NCI-H510A (cell line): Measurements from ENCODE around the gene MYOZ3.

Experiments used
- DNase-seq: peaks from one replicate; lab custom pipeline; 2025; lab: John Stamatoyannopoulos, UW

The MYOZ3 gene

GRCh38 chr5:150642991-150643710 lies 17.9 kb upstream of the MYOZ3 start:
- DNase-seq = no peak

- no peak for DNase-seq
These were observed 17.0 kb upstream of the MYOZ3 start for GRCh38 chr5:150644058-150644457.

- no peak for DNase-seq
These were observed 16.5 kb upstream of the MYOZ3 start for GRCh38 chr5:150644514-150644913.

GRCh38 chr5:150645070-150645700 lies 15.9 kb upstream of the MYOZ3 start:
- no peak for DNase-seq

- DNase-seq = no peak
These were observed 13.5 kb upstream of the MYOZ3 start for GRCh38 chr5:150647275-150648251.

GRCh38 chr5:150648294-150649107 lies 12.6 kb upstream of the MYOZ3 start:
- DNase-seq = no peak

- DNase-seq = no peak
These were observed 11.7 kb upstream of the MYOZ3 start for GRCh38 chr5:150649108-150650020.

- no peak for DNase-seq
These were observed 10.7 kb upstream of the MYOZ3 start for GRCh38 chr5:150650021-150651006.

- DNase-seq = no peak
These were observed 9.7 kb upstream of the MYOZ3 start for GRCh38 chr5:150651382-150651781.

- no peak for DNase-seq
These were observed 9.0 kb upstream of the MYOZ3 start for GRCh38 chr5:150651924-150652671.

- no peak for DNase-seq
These were observed 7.8 kb upstream of the MYOZ3 start for GRCh38 chr5:150653145-150653761.

- DNase-seq = no peak
These were observed 7.1 kb upstream of the MYOZ3 start for GRCh38 chr5:150653762-150654556.

- DNase-seq = no peak
These were observed 5.8 kb upstream of the MYOZ3 start for GRCh38 chr5:150655221-150655620.

- DNase-seq = peak; percentile 58
These were observed 4.6 kb upstream of the MYOZ3 start for GRCh38 chr5:150656191-150657132.

GRCh38 chr5:150658121-150658520 lies 2.9 kb upstream of the MYOZ3 start:
- no peak for DNase-seq

GRCh38 chr5:150658699-150659265 lies 2.3 kb upstream of the MYOZ3 start:
- no peak for DNase-seq
